Measurements from ENCODE around the gene ALOX15B.
"Not testable (repeated sequence)": the region's sequence is repeated elsewhere in the genome, so short reads cannot be mapped to it uniquely, and the experiment has no call there.

The ALOX15B gene

DNA sequence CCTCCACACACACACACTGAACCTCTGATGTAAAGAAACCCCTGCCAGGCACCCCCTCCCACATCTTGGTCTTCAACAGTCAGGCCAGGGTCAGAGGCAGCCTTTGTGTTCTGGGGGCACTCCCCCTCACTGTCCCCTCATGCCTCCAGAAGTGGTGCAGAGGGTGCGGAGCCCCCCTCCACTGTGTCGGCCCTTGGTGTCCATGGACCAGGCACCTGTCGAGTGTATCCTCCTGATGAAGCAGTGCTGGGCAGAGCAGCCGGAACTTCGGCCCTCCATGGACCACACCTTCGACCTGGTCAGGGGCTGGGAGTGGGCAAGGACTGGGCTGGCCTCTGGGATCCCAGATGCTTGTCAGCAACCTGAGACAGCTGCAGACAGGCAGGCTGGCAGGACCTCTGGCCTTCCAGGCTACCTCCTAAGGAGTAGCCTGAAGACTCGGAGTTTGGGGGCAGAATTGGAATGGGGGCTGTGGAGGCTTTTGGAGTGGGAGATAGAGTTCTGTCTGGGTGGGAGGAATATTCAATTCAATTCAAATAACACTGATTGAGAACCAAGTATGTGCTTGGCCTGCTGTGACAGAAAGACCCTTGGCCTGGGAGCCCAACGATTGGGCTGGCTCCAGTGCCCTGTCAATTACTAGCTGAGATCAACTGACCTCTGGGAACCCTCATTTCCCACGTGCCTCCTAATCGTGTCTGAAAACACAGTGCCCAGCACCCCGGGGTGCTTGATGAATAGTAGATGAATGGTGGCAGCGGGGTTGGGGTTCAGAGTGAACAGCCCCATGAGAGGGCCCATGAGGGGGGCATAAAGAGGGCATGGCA, 24.9 kb upstream of the ALOX15B start:
- no peak for DNase-seq

GRCh38 chr17:8014558-8014850, 24.4 kb upstream of the ALOX15B start:
- DNase-seq = no peak

DNA sequence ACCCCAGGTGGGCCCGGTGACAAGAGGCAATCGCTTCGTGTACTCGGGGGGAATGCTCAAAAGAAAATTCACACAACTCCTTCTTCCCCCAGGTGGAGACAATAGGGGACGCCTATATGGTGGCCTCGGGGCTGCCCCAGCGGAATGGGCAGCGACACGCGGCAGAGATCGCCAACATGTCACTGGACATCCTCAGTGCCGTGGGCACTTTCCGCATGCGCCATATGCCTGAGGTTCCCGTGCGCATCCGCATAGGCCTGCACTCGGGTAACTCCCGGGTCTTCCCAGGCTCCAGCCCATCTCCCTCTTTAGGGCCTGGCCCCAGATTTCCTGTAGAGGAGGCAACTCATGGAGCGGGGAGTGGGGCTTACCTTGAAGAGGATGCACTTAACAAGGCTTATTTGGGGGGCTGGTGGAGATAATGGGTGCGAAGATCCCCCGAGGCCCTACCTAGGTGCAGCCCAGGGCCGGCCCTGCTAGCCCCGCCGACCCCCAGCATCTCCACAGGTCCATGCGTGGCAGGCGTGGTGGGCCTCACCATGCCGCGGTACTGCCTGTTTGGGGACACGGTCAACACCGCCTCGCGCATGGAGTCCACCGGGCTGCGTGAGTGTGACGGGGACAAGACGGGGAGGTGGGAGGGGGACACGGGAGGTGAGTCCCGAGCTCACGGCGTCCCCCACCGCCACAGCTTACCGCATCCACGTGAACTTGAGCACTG, 23.5 kb upstream of the ALOX15B start:
- no peak for DNase-seq

- DNase-seq = no peak
Observed at GRCh38 chr17:8015957-8016631, 22.8 kb upstream of the ALOX15B start.

DNA sequence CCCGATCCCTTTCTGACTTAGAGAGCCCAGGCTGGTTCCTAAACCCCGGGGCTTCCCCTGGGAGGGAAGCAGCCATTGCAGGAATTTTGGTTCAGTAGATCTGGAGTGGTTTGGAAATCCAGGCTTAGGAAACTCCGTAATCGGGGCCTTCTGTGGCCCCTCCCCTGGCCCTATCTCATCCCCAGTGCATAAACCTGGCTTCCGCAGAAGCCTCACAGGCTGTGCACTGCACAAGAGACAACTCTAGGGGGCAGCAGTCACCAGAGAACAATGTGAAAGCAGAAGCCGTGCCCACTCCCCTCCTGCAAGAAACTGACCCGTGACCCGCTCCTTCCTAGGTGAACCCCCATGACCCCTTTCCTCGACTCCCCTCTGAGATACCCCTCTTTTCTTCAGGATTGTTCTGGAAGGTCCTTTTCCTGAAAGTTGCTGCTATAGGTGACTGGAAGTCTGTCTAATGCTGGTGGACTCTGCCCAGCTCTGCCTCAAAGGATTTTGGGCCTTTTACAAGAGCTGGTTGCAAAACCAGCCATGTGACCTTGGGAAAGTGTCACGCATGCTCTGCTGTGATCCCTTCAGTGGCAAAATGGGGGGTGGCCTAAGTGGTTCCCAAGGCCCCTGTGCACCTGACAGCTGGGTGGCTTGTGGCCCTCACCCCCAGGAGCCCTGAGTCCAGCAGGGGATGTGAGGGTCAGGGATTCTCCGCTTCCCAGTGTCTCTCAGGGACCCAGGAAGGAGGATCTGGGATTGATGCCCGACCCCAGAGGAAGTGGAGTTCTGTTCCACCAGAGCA, 22.0 kb upstream of the ALOX15B start:
- DNase-seq = no peak

DNA sequence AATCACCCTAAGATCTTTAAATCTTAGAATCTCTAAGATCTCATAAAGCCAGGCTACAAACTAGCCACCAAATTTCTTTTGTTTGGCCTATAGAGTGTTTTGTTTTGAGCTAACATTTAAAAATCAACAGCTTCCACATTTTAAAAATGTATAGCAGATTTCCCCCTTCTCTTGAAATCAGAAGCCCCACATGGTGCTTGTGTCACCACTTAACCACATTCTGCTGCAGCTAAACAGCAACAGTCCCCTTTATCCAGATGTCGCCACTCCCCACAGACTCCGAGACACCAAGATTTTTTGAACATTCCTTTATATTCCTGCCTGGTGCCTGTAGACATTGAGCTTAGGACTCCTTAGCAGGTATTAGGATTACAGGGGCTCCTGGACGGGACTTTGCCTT, 20.4 kb upstream of the ALOX15B start:
- DNase-seq = no peak

DNA sequence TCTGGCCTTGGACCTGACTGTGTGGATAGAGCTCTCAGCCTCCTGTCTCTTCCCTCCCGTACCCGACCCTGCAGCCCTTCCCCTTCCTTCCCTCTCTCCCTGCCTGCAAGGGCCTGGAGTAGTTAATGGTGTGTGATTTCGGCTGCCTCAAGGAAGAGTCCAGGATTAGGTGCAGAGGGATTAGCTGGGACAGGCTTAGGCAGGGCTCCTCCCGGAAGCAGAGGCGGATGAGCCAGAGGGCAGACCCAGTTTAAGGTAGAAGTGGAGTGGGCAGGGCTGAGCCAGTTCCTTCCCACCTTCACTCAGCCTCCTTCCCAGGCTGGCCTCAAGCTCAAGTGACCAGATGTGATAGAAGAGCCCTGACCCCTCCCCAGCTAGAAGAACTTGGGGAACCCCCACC, 19.7 kb upstream of the ALOX15B start:
- no peak for DNase-seq

- DNase-seq = no peak
Observed at GRCh38 chr17:8019665-8020650, 18.9 kb upstream of the ALOX15B start.

DNA sequence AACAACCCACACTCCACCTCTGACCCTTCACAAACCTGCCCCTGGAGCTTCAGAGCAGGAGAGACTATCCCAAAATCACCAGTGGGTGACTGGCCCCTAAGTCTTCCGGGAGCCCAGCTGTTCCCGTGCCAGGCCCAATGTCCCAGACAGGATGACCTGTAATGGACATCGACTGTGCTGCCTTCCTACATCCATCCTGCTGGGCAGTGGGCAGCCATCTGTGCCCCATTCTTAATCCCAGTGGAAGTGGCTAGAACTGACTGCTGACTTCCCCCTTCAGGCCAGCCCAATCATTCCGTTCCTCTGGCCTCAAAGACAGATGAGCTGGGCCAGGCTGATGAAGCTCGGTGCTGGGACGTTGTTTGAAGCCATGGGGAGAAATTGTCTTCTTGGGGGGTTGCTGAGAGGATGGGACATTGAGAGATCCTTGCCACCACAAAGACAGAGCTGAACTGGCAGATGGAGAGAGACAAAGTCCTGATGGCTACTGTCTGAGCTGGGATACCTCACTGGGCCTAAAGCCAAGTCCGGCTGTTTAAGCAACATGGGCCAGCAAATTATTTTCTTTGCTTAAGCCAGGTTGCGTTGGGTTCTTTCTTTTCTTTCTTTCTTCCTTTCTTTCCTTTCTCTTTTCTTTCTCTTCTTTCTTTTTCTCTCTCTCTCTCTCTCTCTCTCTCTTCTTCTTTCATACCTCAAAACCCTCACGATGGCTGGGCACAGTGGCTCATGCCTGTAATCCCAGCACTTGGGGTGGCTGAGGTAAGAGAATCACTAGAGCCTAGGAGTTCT, 17.9 kb upstream of the ALOX15B start:
- DNase-seq = no peak

GRCh38 chr17:8021565-8022359, 17.1 kb upstream of the ALOX15B start:
- no peak for DNase-seq

GRCh38 chr17:8022360-8023003, 16.4 kb upstream of the ALOX15B start:
- DNase-seq = no peak

DNA sequence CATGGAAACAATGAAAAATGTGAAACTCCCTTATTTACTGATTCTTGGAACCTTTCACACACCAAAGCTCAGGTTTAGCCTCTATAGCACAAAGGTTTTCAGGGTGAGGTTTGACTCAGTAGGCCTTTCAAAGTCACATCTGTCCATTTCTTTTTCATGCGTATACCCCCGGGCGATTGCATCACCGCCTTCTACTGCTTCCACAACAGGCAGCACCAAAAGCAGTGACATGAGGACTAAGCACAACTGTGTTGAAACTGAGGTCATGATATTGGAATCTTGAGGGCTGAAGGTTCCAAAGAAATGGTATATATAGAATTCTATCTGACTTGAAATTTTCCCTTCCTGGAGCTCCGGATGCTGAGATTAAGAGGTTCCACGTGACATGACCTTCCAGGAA, 14.7 kb upstream of the ALOX15B start:
- DNase-seq = not testable (repeated sequence)

- no peak for DNase-seq
Observed at GRCh38 chr17:8025176-8025911, 13.5 kb upstream of the ALOX15B start.

GRCh38 chr17:8029121-8029520, 9.7 kb upstream of the ALOX15B start:
- no peak for DNase-seq

DNA sequence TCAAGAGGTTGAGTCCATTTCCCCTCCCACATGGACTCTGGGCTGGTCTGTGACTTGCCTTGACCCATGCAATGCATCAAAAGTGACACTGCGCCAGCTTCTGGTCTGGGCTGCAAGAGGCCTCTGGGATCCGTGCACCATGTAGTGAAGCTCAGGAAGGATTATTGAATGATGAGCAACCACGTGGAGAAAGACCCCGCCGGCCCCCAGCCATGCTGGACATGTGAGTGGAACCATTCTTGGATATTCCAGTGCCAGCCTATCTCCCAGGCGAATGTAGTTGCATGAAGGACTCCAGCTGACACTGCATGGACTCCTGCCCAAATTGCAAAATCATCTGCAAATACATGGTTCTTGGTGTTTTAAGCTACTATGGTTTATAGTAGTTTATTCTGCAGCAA, 7.6 kb upstream of the ALOX15B start:
- no peak for DNase-seq

DNA sequence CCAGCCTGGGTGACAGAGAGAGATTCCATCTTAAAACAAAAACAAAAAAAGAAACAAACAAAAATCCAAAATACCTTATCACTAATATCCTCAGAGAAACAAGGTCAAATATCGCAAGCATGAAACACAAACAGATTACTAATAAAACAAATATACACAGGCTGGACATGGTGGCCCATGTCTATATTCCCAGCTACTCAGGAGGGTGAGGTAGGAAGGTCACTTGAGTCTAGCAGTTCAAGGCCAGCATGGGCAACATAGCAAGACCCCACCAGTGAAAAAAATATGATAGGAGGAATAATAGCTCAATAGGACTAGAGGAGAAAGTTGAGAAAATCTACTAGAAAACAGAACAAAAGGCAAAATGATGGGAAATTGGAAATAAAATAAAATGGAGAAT, 6.9 kb upstream of the ALOX15B start:
- no peak for DNase-seq

- DNase-seq = no peak
Observed at GRCh38 chr17:8032442-8032841, 6.4 kb upstream of the ALOX15B start.

DNA sequence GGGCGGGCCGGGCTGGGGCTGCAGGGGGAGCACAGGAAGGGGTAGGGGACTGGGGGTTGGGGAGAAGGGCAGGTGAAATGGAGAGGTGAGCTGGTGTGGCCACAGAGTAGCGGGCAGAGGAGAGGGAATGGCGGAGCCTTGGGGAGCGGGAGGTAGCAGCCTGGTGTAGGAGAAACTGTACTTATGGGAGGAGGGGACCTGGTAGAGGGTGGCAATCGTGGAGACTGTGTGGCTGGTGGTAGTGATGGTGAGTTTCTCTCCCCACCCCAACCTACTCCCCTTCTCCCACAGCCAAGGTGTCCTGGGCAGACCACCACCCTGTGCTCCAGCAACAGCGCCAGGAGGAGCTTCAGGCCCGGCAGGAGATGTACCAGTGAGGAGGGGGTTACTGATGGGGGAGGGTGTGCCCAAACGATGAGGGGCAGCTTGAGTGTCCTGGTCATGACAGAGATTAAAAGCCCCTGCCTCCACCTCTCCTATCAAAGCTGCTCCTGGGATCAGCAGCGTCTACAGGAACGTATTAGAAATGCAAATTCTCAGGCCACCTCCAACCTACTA, 831 bp downstream of the ALOX15B start:
- no peak for DNase-seq
